GM23338 (cell line): ENCODE results near the gene MED12L. TPM values are rescaled to one million over a fixed set of nuclear protein-coding genes. Genes with fewer than 3 reads are reported as not detected.

Source experiments
- ATAC-seq: fragments of 200-7000 bp; cut with Tn5 transposase; 3 replicates; pipeline ENCODE4 v1.9.1; 2020
- DNase-seq: peaks from one replicate; pipeline ENCODE4 v3.0.0-alpha.2; 2015; ENCODE audit warnings: low spot score
- H2AFZ ChIP-seq: fragments of 200-600 bp; sonication (generic); 2 replicates; pipeline ENCODE4 v1.8.0; 2016; ENCODE audit warnings: antibody characterized with exemption, mild to moderate bottlenecking, moderate library complexity
- H3F3A ChIP-seq: fragments of 200-600 bp; sonication (generic); replicated peaks from 2 replicates; pipeline ENCODE4 v1.8.0; 2017; ENCODE audit warnings: antibody characterized with exemption, mixed run types, low read depth
- H3K27ac ChIP-seq: fragments of 200-600 bp; sonication (generic); 2 replicates; pipeline ENCODE4 v1.6.1; 2016; ENCODE audit warnings: low read depth
- H3K27me3 ChIP-seq: fragments of 200-600 bp; sonication (generic); 2 replicates; pipeline ENCODE4 v1.8.0; 2016; ENCODE audit warnings: mild to moderate bottlenecking, mixed run types, moderate library complexity; ENCODE audit not compliant: insufficient read depth
- H3K36me3 ChIP-seq: fragments of 200-600 bp; sonication (generic); 2 replicates; pipeline ENCODE4 v1.8.0; 2016; ENCODE audit warnings: mild to moderate bottlenecking; ENCODE audit not compliant: insufficient read depth
- H3K4me1 ChIP-seq: fragments of 200-600 bp; sonication (generic); 2 replicates; pipeline ENCODE4 v1.8.0; 2016; ENCODE audit warnings: mild to moderate bottlenecking, moderate library complexity; ENCODE audit not compliant: insufficient read depth
- H3K4me2 ChIP-seq: fragments of 200-600 bp; sonication (generic); 2 replicates; pipeline ENCODE4 v1.7.1; 2017; ENCODE audit warnings: mixed run types
- H3K4me3 ChIP-seq: fragments of 200-600 bp; sonication (generic); 2 replicates; pipeline ENCODE4 v1.6.1; 2016; ENCODE audit warnings: mixed run types
- H3K79me2 ChIP-seq: fragments of 200-600 bp; sonication (generic); replicated peaks from 2 replicates; pipeline ENCODE4 v1.8.0; 2017; ENCODE audit warnings: mild to moderate bottlenecking; ENCODE audit not compliant: insufficient read depth
- H3K9me2 ChIP-seq: fragments of 200-600 bp; sonication (generic); 2 replicates; pipeline ENCODE4 v1.8.0; 2017; ENCODE audit not compliant: insufficient read depth
- H4K20me1 ChIP-seq: fragments of 200-600 bp; sonication (generic); replicated peaks from 2 replicates; pipeline ENCODE4 v1.8.0; 2017; ENCODE audit warnings: mild to moderate bottlenecking; ENCODE audit not compliant: insufficient read depth
- H3K27ac Mint-ChIP-seq: 2 replicates; pipeline ENCODE4 v1.8.0; 2020; ENCODE audit warnings: inconsistent platforms, mild to moderate bottlenecking, moderate library complexity, mixed read lengths
- H3K27me3 Mint-ChIP-seq: 3 replicates; pipeline ENCODE4 v1.8.0; 2022; ENCODE audit warnings: low read depth, mild to moderate bottlenecking, moderate library complexity, mixed read lengths, inconsistent platforms; ENCODE audit not compliant: insufficient read depth, poor library complexity
- H3K36me3 Mint-ChIP-seq: 3 replicates; pipeline ENCODE4 v1.8.0; 2021; ENCODE audit warnings: low read depth, mild to moderate bottlenecking, inconsistent platforms, moderate library complexity, mixed read lengths
- H3K4me1 Mint-ChIP-seq: 3 replicates; pipeline ENCODE4 v1.8.0; 2020; ENCODE audit warnings: mild to moderate bottlenecking, inconsistent platforms, mixed read lengths
- H3K4me3 Mint-ChIP-seq: 3 replicates; pipeline ENCODE4 v1.8.0; 2021; ENCODE audit warnings: moderate library complexity, mild to moderate bottlenecking, inconsistent platforms, mixed read lengths
- H3K9me3 Mint-ChIP-seq: 3 replicates; pipeline ENCODE4 v1.8.0; 2020; ENCODE audit warnings: moderate library complexity, mild to moderate bottlenecking, inconsistent platforms, mixed read lengths
- CREB1 ChIP-seq: fragments of 250-450 bp; sonication (Bioruptor Pico); IDR thresholded peaks from 2 replicates; pipeline ENCODE4 v1.5.0; 2020; ENCODE audit warnings: low read depth, mild to moderate bottlenecking, moderate library complexity
- CTCF ChIP-seq, 2 experiments: fragments of 200-600 bp in 1 of 2; sonication (generic) in 1 of 2; conservative IDR thresholded peaks; 2 replicates each; pipeline versions ENCODE4 v1.5.1 to v1.6.1; 2016 to 2017; ENCODE audit warnings: antibody characterized with exemption in 2 of 2, low read depth in 2 of 2, mild to moderate bottlenecking in 2 of 2, moderate library complexity in 1 of 2
- EZH2 ChIP-seq: fragments of 200-600 bp; sonication (generic); IDR thresholded peaks from one replicate; pipeline ENCODE4 v1.8.0; 2017; ENCODE audit warnings: antibody characterized with exemption, mild to moderate bottlenecking, low read depth; ENCODE audit not compliant: unreplicated experiment
- JUNB ChIP-seq: IDR thresholded peaks from one replicate; pipeline ENCODE4 v1.6.1; 2016; ENCODE audit warnings: antibody characterized with exemption; ENCODE audit not compliant: unreplicated experiment
- NANOG ChIP-seq: IDR thresholded peaks from 2 replicates; pipeline ENCODE4 v1.6.1; 2016; ENCODE audit warnings: antibody characterized with exemption, borderline replicate concordance
- POLR2AphosphoS5 ChIP-seq: IDR thresholded peaks from 2 replicates; pipeline ENCODE4 v1.6.1; 2016; ENCODE audit warnings: antibody characterized with exemption, low read depth
- STAT1 ChIP-seq: IDR thresholded peaks from one replicate; pipeline ENCODE4 v1.6.1; 2016; ENCODE audit warnings: antibody characterized with exemption; ENCODE audit not compliant: unreplicated experiment
- polyA plus RNA-seq: library from polyadenylated mRNA; unstranded; fragments of >200 nt; fragmentation: Nextera tagmentation; extraction: Ambion mirVana; gene quantifications from 2 replicates; pipeline ENCODE4 v1.2.1, GENCODE V29; 2016
- total RNA-seq: library from RNA; depleted of rRNA; stranded (reverse); fragments of >200 nt; shearing (Covaris generic); gene quantifications from 2 replicates; pipeline ENCODE4 v1.2.3, GENCODE V29; 2014

MED12L gene
- total and polyA plus RNA-seq, 2 experiments from 2014 or later: 5.7 to 25.0 TPM

- H3K9me3 Mint-ChIP-seq: no peaks in the 10 kb centered on the region
- Histone ChIP-seq H3K4me2 (no peak overlapping the region), H3K79me2 (no peaks in the 10 kb centered on the region), H3K36me3 (peaks cover 2% of the 10 kb centered on the region; the same call in 1 of the 2 replicates), H3K4me1 (no peaks in the 10 kb centered on the region), H2AFZ (no peak overlapping the region), H3F3A (no peaks in the 10 kb centered on the region), H3K27me3 (no peaks in the 10 kb centered on the region), H3K9me2 (no peaks in the 10 kb centered on the region), H4K20me1 (no peaks in the 10 kb centered on the region), H3K27ac (no peak overlapping the region), H3K4me3 (no peak overlapping the region)
- no peak overlapping the region for H3K27ac Mint-ChIP-seq
- DNase-seq (peak; percentile 70), ATAC-seq (peak; percentile 90)
- no peak for TF ChIP-seq EZH2
- TF ChIP-seq STAT1: no peak
- no peak for TF ChIP-seq CREB1 (CRISPR knock-in tag)
- TF ChIP-seq JUNB: no peak
- TF ChIP-seq CTCF (conservative IDR thresholded peaks at IDR 0.05; ENCODE audit: low read depth in 2 of 2): peak; percentile 43 to 78; a peak in 3 of 4 replicates
- no peak overlapping the region for H3K4me3 Mint-ChIP-seq
- peaks cover 3% of the 10 kb centered on the region for H3K27me3 Mint-ChIP-seq
- H3K36me3 Mint-ChIP-seq: peaks cover 14% of the 10 kb centered on the region; the same call in 2 of the 3 replicates
- no peaks in the 10 kb centered on the region for H3K4me1 Mint-ChIP-seq
Observed at GRCh38 chr3:151412989-151413388, 327.5 kb downstream of the MED12L start.

- Histone ChIP-seq H4K20me1 (no peaks in the 10 kb centered on the region), H3K4me2 (no peak overlapping the region), H3F3A (no peaks in the 10 kb centered on the region), H3K27me3 (no peaks in the 10 kb centered on the region), H3K27ac (no peak overlapping the region), H3K79me2 (no peaks in the 10 kb centered on the region), H2AFZ (no peak overlapping the region), H3K9me2 (no peaks in the 10 kb centered on the region), H3K4me1 (no peaks in the 10 kb centered on the region), H3K36me3 (peaks cover 2% of the 10 kb centered on the region; the same call in 1 of the 2 replicates), H3K4me3 (no peak overlapping the region)
- H3K36me3 Mint-ChIP-seq: peaks cover 28% of the 10 kb centered on the region; the same call in 2 of the 3 replicates
- no peaks in the 10 kb centered on the region for H3K9me3 Mint-ChIP-seq
- H3K27me3 Mint-ChIP-seq: peaks cover 3% of the 10 kb centered on the region
- ATAC-seq: no peak
- no peak overlapping the region for H3K27ac Mint-ChIP-seq
- TF ChIP-seq NANOG: no peak
- no peak for TF ChIP-seq CTCF (conservative IDR thresholded peaks at IDR 0.05; ENCODE audit: low read depth in 2 of 2)
- no peak for TF ChIP-seq POLR2AphosphoS5
- no peak overlapping the region for H3K4me3 Mint-ChIP-seq
- DNase-seq: no peak
- H3K4me1 Mint-ChIP-seq: no peaks in the 10 kb centered on the region
Observed at GRCh38 chr3:151415289-151415688, 329.8 kb downstream of the MED12L start.
